ENCODE data around the gene NKPD1. TPM values are rescaled to one million over a fixed set of nuclear protein-coding genes. Genes with fewer than 3 reads are reported as not detected.

The NKPD1 gene
- total and polyA plus RNA-seq, 10 of the 15 experiments (the other 5 are each of a cell fraction or from before 2014, with no cell fraction given), result 0.05 to 0.18 (median 0.06) TPM; not detected in 7

DNA sequence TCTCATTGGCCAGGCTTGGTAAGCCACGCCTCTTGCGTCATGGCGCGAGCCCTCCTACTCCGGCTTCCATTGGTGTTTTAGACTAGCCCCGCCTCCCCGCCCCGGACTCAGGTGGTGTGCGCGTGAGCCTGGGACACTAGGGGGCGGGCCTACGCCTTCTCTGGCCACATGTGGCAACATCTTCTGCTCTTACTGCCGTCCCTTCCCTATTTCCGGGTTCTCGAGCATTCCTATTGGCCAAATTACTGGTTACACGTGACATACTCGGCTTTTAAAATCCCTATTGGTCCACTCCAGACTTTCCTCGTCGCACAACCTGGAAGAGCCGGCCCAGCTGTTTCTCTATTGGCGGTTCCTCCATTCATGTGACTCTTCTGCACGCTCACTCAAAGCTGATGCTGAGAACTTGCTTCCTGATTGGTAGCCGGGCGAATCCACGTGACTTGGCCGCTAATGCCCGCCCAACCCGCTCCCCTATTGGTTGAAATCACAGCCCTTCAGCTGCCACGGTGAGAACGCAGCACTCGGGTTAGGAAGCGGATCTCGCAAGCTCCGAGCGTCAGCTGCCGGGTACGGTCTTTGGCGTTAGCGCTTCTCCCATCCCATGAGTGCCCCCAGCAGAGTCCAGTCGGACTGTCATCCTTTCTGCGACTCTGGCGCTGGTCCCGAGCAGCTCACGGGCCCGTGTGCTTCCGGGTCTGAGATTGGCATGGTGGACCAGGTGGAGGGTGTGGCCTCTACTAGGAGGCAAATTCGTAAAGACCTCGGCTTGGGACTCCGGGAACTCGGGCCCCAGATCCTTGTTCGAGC, 17.7 kb upstream of the NKPD1 start, which contains the start of gene BLOC1S3:
TSS of gene BLOC1S3 (plus strand) at position 523 of the 810 bp plus-strand sequence. CDS start 513 bp downstream, outside the sequence.
- ATAC-seq (peak; percentile 89), FAIRE-seq (peak; percentile 100), DNase-seq (ENCODE audit: low read depth, low spot score) (peak; percentile 100)
- Histone ChIP-seq H3K27me3 (replicated peaks in 1 of 2; ENCODE audit: control insufficient read depth in 2 of 2, insufficient read depth in 2 of 2, low read length in 1 of 2) (no peaks in the 10 kb centered on the region), H3K9me3 (replicated peaks; ENCODE audit: control insufficient read depth, insufficient read depth, low read length) (no peaks in the 10 kb centered on the region), H3K4me3 (peak within 1 kb of the TSS; percentile 96), H2AFZ (ENCODE audit: control insufficient read depth, low read depth, low read length) (peak within 1 kb of the TSS; percentile 78), H3K36me3 (ENCODE audit: control insufficient read depth in 2 of 2, insufficient read depth in 2 of 2, low read length in 1 of 2) (peaks cover 0 to 6% of the 10 kb centered on the region in 2 experiments; a peak in 2 of 4 replicates), H4K20me1 (ENCODE audit: control insufficient read depth, insufficient read depth) (no peaks in the 10 kb centered on the region), H3K4me1 (ENCODE audit: control insufficient read depth, insufficient read depth, low read length) (peaks cover 25% of the 10 kb centered on the region), H3K79me2 (ENCODE audit: control insufficient read depth, insufficient read depth, low read length) (peaks cover 39% of the 10 kb centered on the region), H3K9ac (ENCODE audit: control insufficient read depth, insufficient read depth, low read length) (peak within 1 kb of the TSS; percentile 81), H3K4me2 (ENCODE audit: control insufficient read depth, insufficient read depth) (peak within 1 kb of the TSS; percentile 88), H3K27ac (ENCODE audit: control insufficient read depth, insufficient read depth) (peak within 1 kb of the TSS; percentile 79)
- SMC1A ChIA-PET (ENCODE audit: uncharacterized antibody, unreplicated experiment), result interaction anchor here (0.7 to 2.9 kb wide), 11 partner anchors 9 to 300 kb away, joined by 3 to 17 read pairs (median 4); partner anchors contain the start of gene PPP1R37
- intact Hi-C loops (cut with micrococcal nuclease; ENCODE audit: unreplicated experiment) (loop anchor here (5.0 kb wide), 2 partner anchors 86 to 101 kb away; partner anchors contain the start of genes GEMIN7, PPP1R37 and ZNF296), in situ Hi-C loops (cut with MboI) (no loop called here)
- no TSS peak for BruUV-seq (replicated peaks)
- RAD21 ChIA-PET (ENCODE audit: unreplicated experiment), result interaction anchor here (0.6 to 2.5 kb wide), 23 partner anchors 9 to 704 kb away, joined by 3 to 21 read pairs (median 4); partner anchors contain the start of genes PPP1R37, RELB and TOMM40
- CTCF ChIA-PET, result interaction anchor here (0.5 to 2.9 kb wide), 19 partner anchors 9 to 395 kb away, joined by 3 to 19 read pairs (median 5); partner anchors contain the start of genes CLASRP and PPP1R37
- under 1% methylated on average over 51 of the region's 51 CpGs for WGBS (ENCODE audit: insufficient coverage, insufficient replicate concordance, low lambda C conversion rate, missing lambda C conversion rate)
- POLR2A ChIA-PET, result interaction anchor here (0.5 to 3.8 kb wide), 21 partner anchors 9 to 514 kb away, joined by 3 to 33 read pairs (median 5); partner anchors contain the start of genes CLASRP, CLPTM1, PPP1R37 and QPCTL
- TF ChIP-seq, protein P1, sequence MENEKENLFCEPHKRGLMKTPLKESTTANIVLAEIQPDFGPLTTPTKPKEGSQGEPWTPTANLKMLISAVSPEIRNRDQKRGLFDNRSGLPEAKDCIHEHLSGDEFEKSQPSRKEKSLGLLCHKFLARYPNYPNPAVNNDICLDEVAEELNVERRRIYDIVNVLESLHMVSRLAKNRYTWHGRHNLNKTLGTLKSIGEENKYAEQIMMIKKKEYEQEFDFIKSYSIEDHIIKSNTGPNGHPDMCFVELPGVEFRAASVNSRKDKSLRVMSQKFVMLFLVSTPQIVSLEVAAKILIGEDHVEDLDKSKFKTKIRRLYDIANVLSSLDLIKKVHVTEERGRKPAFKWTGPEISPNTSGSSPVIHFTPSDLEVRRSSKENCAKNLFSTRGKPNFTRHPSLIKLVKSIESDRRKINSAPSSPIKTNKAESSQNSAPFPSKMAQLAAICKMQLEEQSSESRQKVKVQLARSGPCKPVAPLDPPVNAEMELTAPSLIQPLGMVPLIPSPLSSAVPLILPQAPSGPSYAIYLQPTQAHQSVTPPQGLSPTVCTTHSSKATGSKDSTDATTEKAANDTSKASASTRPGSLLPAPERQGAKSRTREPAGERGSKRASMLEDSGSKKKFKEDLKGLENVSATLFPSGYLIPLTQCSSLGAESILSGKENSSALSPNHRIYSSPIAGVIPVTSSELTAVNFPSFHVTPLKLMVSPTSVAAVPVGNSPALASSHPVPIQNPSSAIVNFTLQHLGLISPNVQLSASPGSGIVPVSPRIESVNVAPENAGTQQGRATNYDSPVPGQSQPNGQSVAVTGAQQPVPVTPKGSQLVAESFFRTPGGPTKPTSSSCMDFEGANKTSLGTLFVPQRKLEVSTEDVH (IDR thresholded peaks at IDR 0.05; ENCODE audit: low read depth, partially characterized antibody), result no peak
- TF ChIP-seq SMARCA5 (IDR thresholded peaks at IDR 0.05), result no peak
- TF ChIP-seq, protein P2, sequence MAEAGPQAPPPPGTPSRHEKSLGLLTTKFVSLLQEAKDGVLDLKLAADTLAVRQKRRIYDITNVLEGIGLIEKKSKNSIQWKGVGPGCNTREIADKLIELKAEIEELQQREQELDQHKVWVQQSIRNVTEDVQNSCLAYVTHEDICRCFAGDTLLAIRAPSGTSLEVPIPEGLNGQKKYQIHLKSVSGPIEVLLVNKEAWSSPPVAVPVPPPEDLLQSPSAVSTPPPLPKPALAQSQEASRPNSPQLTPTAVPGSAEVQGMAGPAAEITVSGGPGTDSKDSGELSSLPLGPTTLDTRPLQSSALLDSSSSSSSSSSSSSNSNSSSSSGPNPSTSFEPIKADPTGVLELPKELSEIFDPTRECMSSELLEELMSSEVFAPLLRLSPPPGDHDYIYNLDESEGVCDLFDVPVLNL (IDR thresholded peaks at IDR 0.05; ENCODE audit: low read depth, low read length), result peak; percentile 84
- TF ChIP-seq, protein P3, sequence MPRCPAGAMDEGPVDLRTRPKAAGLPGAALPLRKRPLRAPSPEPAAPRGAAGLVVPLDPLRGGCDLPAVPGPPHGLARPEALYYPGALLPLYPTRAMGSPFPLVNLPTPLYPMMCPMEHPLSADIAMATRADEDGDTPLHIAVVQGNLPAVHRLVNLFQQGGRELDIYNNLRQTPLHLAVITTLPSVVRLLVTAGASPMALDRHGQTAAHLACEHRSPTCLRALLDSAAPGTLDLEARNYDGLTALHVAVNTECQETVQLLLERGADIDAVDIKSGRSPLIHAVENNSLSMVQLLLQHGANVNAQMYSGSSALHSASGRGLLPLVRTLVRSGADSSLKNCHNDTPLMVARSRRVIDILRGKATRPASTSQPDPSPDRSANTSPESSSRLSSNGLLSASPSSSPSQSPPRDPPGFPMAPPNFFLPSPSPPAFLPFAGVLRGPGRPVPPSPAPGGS (IDR thresholded peaks at IDR 0.05; ENCODE audit: borderline replicate concordance, insufficient read depth, low read depth, low read length, poor library complexity, severe bottlenecking), result no peak
- TF ChIP-seq, protein P4, sequence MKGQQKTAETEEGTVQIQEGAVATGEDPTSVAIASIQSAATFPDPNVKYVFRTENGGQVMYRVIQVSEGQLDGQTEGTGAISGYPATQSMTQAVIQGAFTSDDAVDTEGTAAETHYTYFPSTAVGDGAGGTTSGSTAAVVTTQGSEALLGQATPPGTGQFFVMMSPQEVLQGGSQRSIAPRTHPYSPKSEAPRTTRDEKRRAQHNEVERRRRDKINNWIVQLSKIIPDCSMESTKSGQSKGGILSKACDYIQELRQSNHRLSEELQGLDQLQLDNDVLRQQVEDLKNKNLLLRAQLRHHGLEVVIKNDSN (IDR thresholded peaks at IDR 0.05; ENCODE audit: borderline replicate concordance, extremely low read length, insufficient read depth, low read depth, low read length), result peak; percentile 76
- TF ChIP-seq, protein P5, sequence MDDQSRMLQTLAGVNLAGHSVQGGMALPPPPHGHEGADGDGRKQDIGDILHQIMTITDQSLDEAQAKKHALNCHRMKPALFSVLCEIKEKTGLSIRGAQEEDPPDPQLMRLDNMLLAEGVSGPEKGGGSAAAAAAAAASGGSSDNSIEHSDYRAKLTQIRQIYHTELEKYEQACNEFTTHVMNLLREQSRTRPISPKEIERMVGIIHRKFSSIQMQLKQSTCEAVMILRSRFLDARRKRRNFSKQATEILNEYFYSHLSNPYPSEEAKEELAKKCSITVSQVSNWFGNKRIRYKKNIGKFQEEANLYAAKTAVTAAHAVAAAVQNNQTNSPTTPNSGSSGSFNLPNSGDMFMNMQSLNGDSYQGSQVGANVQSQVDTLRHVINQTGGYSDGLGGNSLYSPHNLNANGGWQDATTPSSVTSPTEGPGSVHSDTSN (IDR thresholded peaks at IDR 0.05; ENCODE audit: insufficient replicate concordance, low read depth, low read length), result peak; percentile 78
- TF ChIP-seq MXI1 (IDR thresholded peaks at IDR 0.05; ENCODE audit: low read depth, low read length), result peak; percentile 98
- TF ChIP-seq NFYB (IDR thresholded peaks at IDR 0.05; ENCODE audit: insufficient read depth, low read depth, low read length), result peak; percentile 82
- TF ChIP-seq, protein P6, sequence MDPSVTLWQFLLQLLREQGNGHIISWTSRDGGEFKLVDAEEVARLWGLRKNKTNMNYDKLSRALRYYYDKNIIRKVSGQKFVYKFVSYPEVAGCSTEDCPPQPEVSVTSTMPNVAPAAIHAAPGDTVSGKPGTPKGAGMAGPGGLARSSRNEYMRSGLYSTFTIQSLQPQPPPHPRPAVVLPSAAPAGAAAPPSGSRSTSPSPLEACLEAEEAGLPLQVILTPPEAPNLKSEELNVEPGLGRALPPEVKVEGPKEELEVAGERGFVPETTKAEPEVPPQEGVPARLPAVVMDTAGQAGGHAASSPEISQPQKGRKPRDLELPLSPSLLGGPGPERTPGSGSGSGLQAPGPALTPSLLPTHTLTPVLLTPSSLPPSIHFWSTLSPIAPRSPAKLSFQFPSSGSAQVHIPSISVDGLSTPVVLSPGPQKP (IDR thresholded peaks at IDR 0.05; ENCODE audit: low read depth, low read length), result 0 out of 2 replicates have a peak, but pooled peaks have one; percentile 68
- no peak for TF ChIP-seq MEF2A (IDR thresholded peaks at IDR 0.05; ENCODE audit: insufficient read depth, low read depth, low read length)
- TF ChIP-seq POLR2AphosphoS5 (IDR thresholded peaks at IDR 0.05; ENCODE audit: low read length), result peak; percentile 82
